HepG2 (cell line): ENCODE measurements around the gene CEP57L1. TPM values are rescaled to one million over a fixed set of nuclear protein-coding genes. Genes with fewer than 3 reads are reported as not detected.
A peak's percentile ranks its signal among the peaks of the same experiment; 100 is the strongest.

Source experiments
- AHR ChIP-seq: IDR thresholded peaks from 2 replicates; pipeline ENCODE4 v1.6.1; 2018; ENCODE audit warnings: missing genetic modification reagents, missing compliant biosample characterization
- ARHGAP35 ChIP-seq: sonication (generic); formaldehyde crosslinking; IDR thresholded peaks from 2 replicates; pipeline ENCODE4 v1.9.0; 2022; ENCODE audit warnings: mild to moderate bottlenecking, inconsistent platforms, moderate library complexity, missing genetic modification reagents, borderline replicate concordance
- FIP1L1 ChIP-seq: fragments of 200-400 bp; formaldehyde crosslinking; IDR thresholded peaks from 2 replicates; pipeline ENCODE4 v1.6.1; 2018; ENCODE audit warnings: low read depth, mild to moderate bottlenecking, low read length, moderate library complexity, borderline replicate concordance; ENCODE audit not compliant: insufficient read depth
- FOXJ3 ChIP-seq: sonication (generic); formaldehyde crosslinking; IDR thresholded peaks from 2 replicates; pipeline ENCODE4 v1.4.0; 2020; ENCODE audit warnings: missing genetic modification reagents, mild to moderate bottlenecking, borderline replicate concordance
- FOXP4 ChIP-seq: sonication (generic); formaldehyde crosslinking; IDR thresholded peaks from 2 replicates; pipeline ENCODE4 v1.4.0; 2020; ENCODE audit warnings: missing genetic modification reagents
- HMGA1 ChIP-seq: sonication (generic); formaldehyde crosslinking; conservative IDR thresholded peaks from 2 replicates; pipeline ENCODE4 v1.4.0; 2020; ENCODE audit warnings: missing genetic modification reagents
- HNF4A ChIP-seq: sonication (generic); formaldehyde crosslinking; IDR thresholded peaks from 2 replicates; pipeline ENCODE4 v1.4.0; 2020; ENCODE audit warnings: missing genetic modification reagents
- IRF9 ChIP-seq: sonication (generic); formaldehyde crosslinking; IDR thresholded peaks from 2 replicates; pipeline ENCODE4 v1.8.0; 2022; ENCODE audit warnings: missing genetic modification reagents, mild to moderate bottlenecking, borderline replicate concordance
- MAZ ChIP-seq, 2 experiments: sonication (generic) in 1 of 2; formaldehyde crosslinking in 1 of 2; IDR thresholded peaks; 2 replicates each; pipeline versions ENCODE4 v1.5.0 to v1.6.1; 2012 to 2020; ENCODE audit warnings: low read depth in 2 of 2, mild to moderate bottlenecking in 2 of 2, borderline replicate concordance in 1 of 2, improper control_type of control experiment in 1 of 2, low read length in 1 of 2, missing genetic modification reagents in 1 of 2, moderate library complexity in 1 of 2
- NR1H2 ChIP-seq: sonication (generic); formaldehyde crosslinking; IDR thresholded peaks from 2 replicates; pipeline ENCODE4 v1.8.1; 2022; ENCODE audit warnings: low read depth, missing genetic modification reagents, borderline replicate concordance
- RBFOX2 ChIP-seq: fragments of 200-400 bp; formaldehyde crosslinking; IDR thresholded peaks from 2 replicates; pipeline ENCODE4 v1.6.1; 2017; ENCODE audit warnings: low read depth, mild to moderate bottlenecking, low read length
- SP5 ChIP-seq: IDR thresholded peaks from 2 replicates; pipeline ENCODE4 v1.6.1; 2016; ENCODE audit warnings: low read depth, borderline replicate concordance
- SUZ12 ChIP-seq: fragments of 150-350 bp; IDR thresholded peaks from 2 replicates; pipeline ENCODE4 v1.6.1; 2014; ENCODE audit warnings: low read depth, low read length
- TBX2 ChIP-seq: sonication (generic); formaldehyde crosslinking; IDR thresholded peaks from 2 replicates; pipeline ENCODE4 v1.5.0; 2020; ENCODE audit warnings: missing genetic modification reagents, mild to moderate bottlenecking, borderline replicate concordance
- THAP7 ChIP-seq: sonication (generic); formaldehyde crosslinking; IDR thresholded peaks from 2 replicates; pipeline ENCODE4 v1.8.1; 2023; ENCODE audit warnings: mild to moderate bottlenecking, missing genetic modification reagents
- THAP9 ChIP-seq: sonication (generic); formaldehyde crosslinking; IDR thresholded peaks from 2 replicates; pipeline ENCODE4; 2020; ENCODE audit warnings: missing genetic modification reagents, mild to moderate bottlenecking, borderline replicate concordance
- ZC3H13 ChIP-seq: sonication (generic); formaldehyde crosslinking; IDR thresholded peaks from 2 replicates; pipeline ENCODE4 v1.8.1; 2023; ENCODE audit warnings: mild to moderate bottlenecking, missing genetic modification reagents, moderate library complexity
- ZFX ChIP-seq: sonication (generic); formaldehyde crosslinking; IDR thresholded peaks from 2 replicates; pipeline ENCODE4 v1.4.0; 2020; ENCODE audit warnings: mild to moderate bottlenecking, low read depth, missing genetic modification reagents, moderate library complexity
- ZNF563 ChIP-seq: sonication (generic); formaldehyde crosslinking; IDR thresholded peaks from 2 replicates; pipeline ENCODE4 v1.8.0; 2022; ENCODE audit warnings: mild to moderate bottlenecking, moderate library complexity, missing genetic modification reagents
- ZNF564 ChIP-seq: sonication (generic); formaldehyde crosslinking; IDR thresholded peaks from 2 replicates; pipeline ENCODE4 v1.8.1; 2023; ENCODE audit warnings: mild to moderate bottlenecking, missing genetic modification reagents
- ZSCAN31 ChIP-seq: sonication (generic); formaldehyde crosslinking; IDR thresholded peaks from 2 replicates; pipeline ENCODE4 v1.5.0; 2020; ENCODE audit warnings: low read depth, mild to moderate bottlenecking, missing genetic modification reagents
- polyA plus RNA-seq, 8 experiments: library from polyadenylated mRNA; depleted of rRNA in 3 of 8; stranded (reverse) in 7 of 8; unstranded in 1 of 8; fragments of >200 nt; fragmentation: Illumina TruSeq in 4 of 8; extraction: Trizol in 4 of 8; gene quantifications; 2 replicates each; pipeline versions ENCODE4 v1.2.1 to v1.2.3, GENCODE V29; 2011 to 2016; ENCODE audit warnings: low read depth in 4 of 8, missing spikeins in 1 of 8, mixed read lengths in 1 of 8; ENCODE audit not compliant: insufficient read depth in 1 of 8
- total RNA-seq, 5 experiments: library from RNA; depleted of rRNA; stranded (reverse); fragments of >200 nt; fragmentation: Illumina TruSeq; extraction: Trizol; gene quantifications; 2 replicates each; pipeline ENCODE4 v1.2.3, GENCODE V29; 2016; ENCODE audit warnings: low read depth in 1 of 5

The CEP57L1 gene
- total and polyA plus RNA-seq, 2 of the 13 experiments (the other 11 are each of a cell fraction or from before 2014, with no cell fraction given): 7.7 to 15.5 TPM

GRCh38 chr6:109094416-109095035 lies 781 bp upstream of the CEP57L1 start, which contains the start of gene SESN1 (continued):
- no peak for TF ChIP-seq MAZ (IDR thresholded peaks at IDR 0.05; ENCODE audit: borderline replicate concordance, low read depth, low read length)
- TF ChIP-seq MAZ (CRISPR knock-in tag; IDR thresholded peaks at IDR 0.05; ENCODE audit: low read depth): peak; percentile 90
- peak; percentile 69; the same call in 1 of the 2 replicates for TF ChIP-seq AHR (CRISPR knock-in tag)
- TF ChIP-seq ZSCAN31: 0 out of 2 replicates have a peak, but pooled peaks have one; percentile 39
- TF ChIP-seq SUZ12: no peak
- peak; percentile 83 for TF ChIP-seq RBFOX2
- TF ChIP-seq TBX2 (CRISPR knock-in tag): peak; percentile 82
- peak; percentile 75 for TF ChIP-seq THAP7 (CRISPR knock-in tag)
- TF ChIP-seq FOXJ3: no peak
- no peak for TF ChIP-seq HNF4A (CRISPR knock-in tag)
- TF ChIP-seq ZNF563: peak; percentile 70; the same call in 1 of the 2 replicates
- no peak; the same call in 1 of the 2 replicates for TF ChIP-seq FOXP4 (CRISPR knock-in tag)
- no peak for TF ChIP-seq NR1H2
- peak; percentile 48; the same call in 1 of the 2 replicates for TF ChIP-seq ARHGAP35
- peak; percentile 73; the same call in 1 of the 2 replicates for TF ChIP-seq ZNF564
- no peak for TF ChIP-seq IRF9 (CRISPR knock-in tag)
- no peak; the same call in 1 of the 2 replicates for TF ChIP-seq THAP9
- peak; percentile 88 for TF ChIP-seq ZFX (CRISPR knock-in tag)
- no peak for TF ChIP-seq HMGA1 (CRISPR knock-in tag)
- TF ChIP-seq ZC3H13 (CRISPR knock-in tag): no peak
- no peak for TF ChIP-seq FIP1L1
- TF ChIP-seq SP5 (CRISPR knock-in tag): peak; percentile 52; the same call in 1 of the 2 replicates
